GM21515 (cell line): Measurements from ENCODE around the gene RYR3.

Experiments
- ATAC-seq: cut with Tn5 transposase; IDR thresholded peaks from one replicate; pipeline ENCODE4 v1.9.1; 2021; ENCODE audit not compliant: unreplicated experiment

The RYR3 gene

GRCh38 chr15:33860754-33861153, 550.0 kb downstream of the RYR3 start:
- ATAC-seq = no peak

DNA sequence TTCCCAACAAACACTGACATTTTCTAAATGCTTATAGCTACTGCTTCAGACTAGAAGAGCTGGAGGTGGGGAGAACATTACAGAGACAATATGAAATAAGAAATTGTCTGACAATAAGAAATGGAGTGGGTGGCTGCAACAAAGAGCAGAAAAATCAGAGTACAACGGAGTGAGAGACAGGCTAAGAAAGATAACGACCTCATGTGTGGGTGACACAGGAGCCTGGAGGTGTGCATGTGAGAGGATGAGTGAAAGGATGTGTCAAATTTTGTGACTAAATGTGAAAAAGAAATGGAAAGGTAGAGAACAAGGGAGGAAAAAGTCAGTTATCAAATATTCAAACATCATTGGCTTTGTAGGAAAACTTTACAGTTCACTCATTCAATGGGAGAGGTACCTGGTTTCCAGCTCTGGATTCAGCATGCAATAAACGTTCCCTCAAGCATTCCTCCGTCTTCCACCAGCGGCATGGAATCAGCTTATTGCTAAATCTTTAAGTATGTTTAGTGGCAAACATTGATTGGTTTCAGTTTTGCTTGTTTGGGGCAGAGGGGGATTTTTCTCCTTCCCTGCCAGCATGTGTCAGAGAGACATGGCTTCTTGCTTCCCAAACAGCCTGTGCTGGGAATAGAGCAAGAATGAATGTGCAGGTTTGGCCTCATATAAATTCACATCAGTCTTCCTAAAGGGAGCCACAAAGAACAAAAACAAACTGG, 553.8 kb downstream of the RYR3 start:
- ATAC-seq = no peak

- no peak for ATAC-seq
Measured at GRCh38 chr15:33865416-33865815, 554.6 kb downstream of the RYR3 start.

- ATAC-seq = no peak
Measured at GRCh38 chr15:33866101-33866737, 555.5 kb downstream of the RYR3 start.

GRCh38 chr15:33871980-33872379, 561.2 kb downstream of the RYR3 start:
- no peak for ATAC-seq

DNA sequence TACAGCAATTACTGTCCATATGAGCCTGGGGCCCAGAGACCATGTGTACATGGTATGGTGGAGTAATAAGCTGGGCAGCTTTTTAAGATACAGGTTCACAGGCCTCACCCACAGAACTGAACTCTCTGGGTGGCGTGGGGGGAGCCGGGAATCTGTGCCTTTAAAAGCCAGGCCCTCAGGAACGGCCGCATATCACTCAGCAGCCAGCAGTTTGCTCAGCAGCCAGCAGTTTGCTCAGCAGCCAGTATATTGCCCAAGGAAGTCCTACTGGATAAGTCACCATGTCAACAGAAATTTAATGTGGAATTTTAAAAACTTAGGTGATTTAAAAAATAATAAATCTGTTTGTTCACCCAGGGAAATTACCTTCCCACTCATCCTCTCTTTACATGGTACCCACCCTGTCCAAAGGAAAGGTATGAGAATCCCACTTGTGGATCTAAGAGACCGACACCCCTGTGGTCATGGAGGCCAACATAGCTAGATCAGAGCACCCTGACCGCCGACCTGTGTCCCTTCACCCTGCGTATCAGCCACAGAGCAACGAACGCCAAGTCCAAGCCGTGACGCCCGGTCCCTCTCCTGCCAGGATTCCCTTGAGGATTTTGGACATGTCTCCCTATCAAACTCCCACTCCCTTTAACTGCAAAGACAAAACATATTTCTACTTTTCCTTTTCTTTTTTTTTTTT, 561.8 kb downstream of the RYR3 start:
- no peak for ATAC-seq

DNA sequence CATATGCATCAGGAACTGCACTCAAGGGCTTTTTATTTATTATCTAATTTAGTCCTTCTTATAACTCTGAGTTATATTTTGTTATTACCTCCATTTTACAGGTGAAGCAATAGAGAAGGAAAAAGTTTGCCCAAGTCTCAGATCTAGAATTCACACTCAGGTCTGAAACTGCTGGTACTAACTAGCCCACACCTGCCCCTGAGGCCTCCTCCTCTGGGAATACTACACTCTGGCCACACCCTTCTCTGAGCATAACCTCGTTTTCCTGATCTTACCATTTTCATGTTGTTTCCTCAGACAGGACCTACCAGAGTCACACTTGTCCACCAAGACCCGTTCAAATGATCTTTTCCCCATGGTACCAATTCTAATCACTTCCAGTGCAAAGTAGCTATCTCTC, 563.4 kb downstream of the RYR3 start:
- no peak for ATAC-seq

GRCh38 chr15:33882921-33883320, 572.2 kb downstream of the RYR3 start:
- ATAC-seq = no peak

- ATAC-seq = no peak
Measured at GRCh38 chr15:33888176-33888575, 577.4 kb downstream of the RYR3 start.

- peak; percentile 61 for ATAC-seq
Measured at GRCh38 chr15:33894193-33894592, 583.4 kb downstream of the RYR3 start.

GRCh38 chr15:33902043-33902442, 591.3 kb downstream of the RYR3 start:
- no peak for ATAC-seq

DNA sequence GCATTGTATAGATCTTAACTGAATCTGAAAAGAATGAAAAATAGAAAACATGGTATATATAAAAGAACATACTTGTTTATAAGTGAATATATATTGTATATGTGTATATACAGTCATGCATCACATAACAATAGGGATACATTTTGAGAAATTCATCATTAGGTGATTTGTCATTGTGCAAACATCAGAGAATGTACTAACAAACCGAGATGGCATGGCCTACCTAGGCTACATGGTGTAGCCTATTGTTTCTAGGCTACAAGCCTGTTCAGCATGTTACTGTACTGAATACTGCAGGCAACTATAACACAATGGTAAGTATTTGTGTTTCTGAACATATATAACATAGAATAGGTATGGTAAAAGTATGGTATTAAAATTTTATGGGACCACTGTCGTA, 592.9 kb downstream of the RYR3 start:
- no peak for ATAC-seq

DNA sequence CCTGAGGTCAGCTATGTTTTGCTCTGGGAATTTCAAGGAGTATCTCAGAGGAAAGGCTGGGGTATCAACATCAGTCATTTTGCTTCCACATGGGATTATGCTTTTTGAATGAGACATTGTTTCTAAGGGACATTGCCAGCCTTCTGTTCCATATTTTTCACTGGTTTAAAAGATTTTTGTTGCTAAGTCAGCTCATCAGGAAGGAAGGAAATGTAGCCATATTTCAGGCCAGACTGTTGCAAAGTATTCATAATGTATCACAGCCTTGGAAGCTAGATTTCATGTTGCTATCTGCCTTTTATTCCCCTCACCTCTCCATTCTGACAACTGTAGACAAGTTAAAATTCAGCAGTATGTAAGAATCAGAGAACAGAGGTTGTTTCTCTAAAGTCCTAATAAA, 596.6 kb downstream of the RYR3 start:
- no peak for ATAC-seq

- ATAC-seq = no peak
Measured at GRCh38 chr15:33908406-33908805, 597.6 kb downstream of the RYR3 start.

DNA sequence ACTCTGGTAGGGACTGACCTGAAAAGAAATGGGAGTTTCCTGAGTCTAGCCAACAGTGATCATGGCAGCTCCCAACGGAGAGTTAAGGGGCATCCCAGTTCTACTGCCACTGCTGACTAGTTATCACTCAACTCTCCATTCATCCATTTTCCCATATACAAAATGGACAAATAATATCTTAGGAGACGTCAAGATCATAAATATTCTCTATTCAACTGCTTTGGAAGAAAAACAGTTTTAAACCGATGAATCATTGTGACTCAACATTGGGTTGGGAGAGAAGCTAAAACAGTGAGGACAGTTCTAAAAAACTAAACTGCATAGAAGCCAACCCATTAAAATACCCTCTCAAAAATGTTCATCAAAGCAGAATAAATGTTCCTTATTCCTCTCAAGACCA, 600.0 kb downstream of the RYR3 start:
- ATAC-seq = no peak

DNA sequence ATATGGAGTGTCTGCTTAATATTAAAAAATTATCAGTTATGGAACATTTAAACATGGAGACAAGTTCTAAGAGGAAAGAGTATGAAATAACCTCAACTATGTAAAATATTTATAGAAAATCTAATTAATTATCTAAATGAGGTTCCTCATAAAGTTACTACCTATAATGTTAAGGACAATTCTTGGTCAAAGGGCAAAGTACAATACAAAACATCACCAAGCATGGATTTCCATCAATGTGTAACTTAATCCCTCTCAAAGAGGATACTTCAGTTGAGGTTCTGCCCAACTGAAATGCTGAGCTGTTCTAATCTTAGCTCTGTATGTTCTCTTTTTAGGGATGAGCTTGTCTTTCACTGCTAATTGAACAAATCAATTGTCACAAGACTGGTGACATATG, 601.6 kb downstream of the RYR3 start:
- no peak for ATAC-seq

GRCh38 chr15:33913459-33913858, 602.7 kb downstream of the RYR3 start:
- no peak for ATAC-seq
